Mesendoderm (in vitro differentiated cells): Measurements from ENCODE around the gene ALDH1L2.

ENCODE experiments used
- DNase-seq: peaks from one replicate; pipeline ENCODE4 v3.0.0; 2013
- H2AK5ac ChIP-seq: 2 replicates; pipeline ENCODE4 v1.6.1; 2013; ENCODE audit warnings: low read length, inconsistent platforms
- H2BK120ac ChIP-seq: 2 replicates; pipeline ENCODE4 v1.6.1; 2013; ENCODE audit warnings: low read depth, mild to moderate bottlenecking, low read length, moderate library complexity, mixed read lengths
- H2BK15ac ChIP-seq: replicated peaks from 2 replicates; pipeline ENCODE4 v1.6.1; 2013; ENCODE audit warnings: low read depth, mild to moderate bottlenecking, moderate library complexity
- H2BK5ac ChIP-seq: 2 replicates; pipeline ENCODE4 v1.6.1; 2013; ENCODE audit warnings: low read length, inconsistent platforms
- H3K18ac ChIP-seq: 2 replicates; pipeline ENCODE4 v1.6.1; 2013; ENCODE audit warnings: mild to moderate bottlenecking, low read length, mixed read lengths
- H3K23ac ChIP-seq: one replicate; pipeline ENCODE4 v1.6.1; 2013; ENCODE audit warnings: low read length
- H3K27ac ChIP-seq: 2 replicates; pipeline ENCODE4 v1.5.1; 2013; ENCODE audit warnings: low read depth, mild to moderate bottlenecking, inconsistent platforms, low read length, moderate library complexity
- H3K27me3 ChIP-seq: 2 replicates; pipeline ENCODE4 v1.6.1; 2013; ENCODE audit warnings: low read length, control low read depth, mild to moderate bottlenecking, inconsistent platforms; ENCODE audit not compliant: insufficient read depth, poor library complexity
- H3K36me3 ChIP-seq: 2 replicates; pipeline ENCODE4 v1.6.1; 2013; ENCODE audit warnings: low read length, inconsistent platforms; ENCODE audit not compliant: control insufficient read depth, insufficient read depth
- H3K4ac ChIP-seq: one replicate; pipeline ENCODE4 v1.6.1; 2013; ENCODE audit warnings: low read depth, mild to moderate bottlenecking, low read length, moderate library complexity
- H3K4me1 ChIP-seq: 2 replicates; pipeline ENCODE4 v1.6.1; 2013; ENCODE audit warnings: low read depth, low read length, inconsistent platforms; ENCODE audit not compliant: control insufficient read depth
- H3K4me2 ChIP-seq: 2 replicates; pipeline ENCODE4 v1.6.1; 2013; ENCODE audit warnings: low read length
- H3K4me3 ChIP-seq: 2 replicates; pipeline ENCODE4 v1.5.1; 2013; ENCODE audit warnings: mild to moderate bottlenecking, low read length
- H3K56ac ChIP-seq: one replicate; pipeline ENCODE4 v1.6.1; 2013; ENCODE audit warnings: low read length
- H3K79me1 ChIP-seq: 2 replicates; pipeline ENCODE4 v1.6.1; 2013; ENCODE audit warnings: low read length, inconsistent platforms
- H3K79me2 ChIP-seq: 2 replicates; pipeline ENCODE4 v1.6.1; 2013; ENCODE audit warnings: mild to moderate bottlenecking, low read length; ENCODE audit not compliant: control insufficient read depth, insufficient read depth
- H3K9ac ChIP-seq: 2 replicates; pipeline ENCODE4 v1.6.1; 2013; ENCODE audit warnings: low read length, inconsistent platforms
- H4K5ac ChIP-seq: one replicate; pipeline ENCODE4 v1.6.1; 2013; ENCODE audit warnings: low read length
- H4K8ac ChIP-seq: one replicate; pipeline ENCODE4 v1.6.1; 2013; ENCODE audit warnings: low read depth, mild to moderate bottlenecking, control low read depth, low read length, moderate library complexity
- WGBS: extraction: QIAGEN DNeasy Blood & Tissue Kit; methylation state at CpG from one replicate; pipeline ENCODE4 v1.1.7; 2013; ENCODE audit warnings: low lambda C conversion rate, missing lambda C conversion rate; ENCODE audit not compliant: insufficient coverage; ENCODE audit errors: extremely low coverage; 5-methylcytosine and 5-hydroxymethylcytosine counted together

Gene ALDH1L2

GRCh38 chr12:105091476-105092206 lies 7.4 kb upstream of the ALDH1L2 start:
- H2BK120ac ChIP-seq: no peak overlapping the region
- no peaks in the 10 kb centered on the region for H3K36me3 ChIP-seq
- no peak overlapping the region for H3K4me3 ChIP-seq
- no peak overlapping the region for H2BK5ac ChIP-seq
- H3K27ac ChIP-seq: no peak overlapping the region
- no peaks in the 10 kb centered on the region for H3K79me1 ChIP-seq
- no peak overlapping the region for H3K18ac ChIP-seq
- no peaks in the 10 kb centered on the region for H3K27me3 ChIP-seq
- H3K4ac ChIP-seq: no peak overlapping the region
- no CpG with 5 or more reads among the region's 4 CpGs for WGBS
- no peak overlapping the region for H4K8ac ChIP-seq
- H3K9ac ChIP-seq: no peak overlapping the region
- H3K23ac ChIP-seq: no peak overlapping the region
- no peak overlapping the region for H3K4me2 ChIP-seq
- no peaks in the 10 kb centered on the region for H3K79me2 ChIP-seq
- no peak overlapping the region for H3K56ac ChIP-seq
- no peak for DNase-seq
- H2AK5ac ChIP-seq: no peak overlapping the region
- no peak overlapping the region for H2BK15ac ChIP-seq
- H4K5ac ChIP-seq: no peak overlapping the region
- H3K4me1 ChIP-seq: peaks cover 5% of the 10 kb centered on the region

- Histone ChIP-seq H3K4me2 (no peak overlapping the region), H3K36me3 (no peaks in the 10 kb centered on the region), H3K18ac (no peak overlapping the region), H4K5ac (no peak overlapping the region), H3K27me3 (no peaks in the 10 kb centered on the region), H3K9ac (no peak overlapping the region), H3K23ac (no peak overlapping the region), H3K4me1 (peaks cover 5% of the 10 kb centered on the region), H3K4me3 (no peak overlapping the region), H4K8ac (no peak overlapping the region), H2AK5ac (no peak overlapping the region), H3K56ac (no peak overlapping the region), H2BK120ac (no peak overlapping the region), H3K4ac (no peak overlapping the region), H2BK15ac (no peak overlapping the region), H2BK5ac (no peak overlapping the region), H3K79me1 (no peaks in the 10 kb centered on the region), H3K27ac (no peak overlapping the region), H3K79me2 (no peaks in the 10 kb centered on the region)
- DNase-seq: no peak
- WGBS: no CpG with 5 or more reads among the region's 6 CpGs
Observed at GRCh38 chr12:105090361-105090760, 6.1 kb upstream of the ALDH1L2 start.

GRCh38 chr12:105089817-105090216 lies 5.6 kb upstream of the ALDH1L2 start:
- Histone ChIP-seq H3K4ac (no peak overlapping the region), H2BK120ac (no peak overlapping the region), H2BK15ac (no peak overlapping the region), H2BK5ac (no peak overlapping the region), H3K27ac (no peak overlapping the region), H3K79me1 (no peaks in the 10 kb centered on the region), H4K5ac (no peak overlapping the region), H3K27me3 (no peaks in the 10 kb centered on the region), H3K36me3 (no peaks in the 10 kb centered on the region), H3K4me2 (no peak overlapping the region), H3K23ac (no peak overlapping the region), H4K8ac (no peak overlapping the region), H3K4me3 (no peak overlapping the region), H3K18ac (no peak overlapping the region), H2AK5ac (no peak overlapping the region), H3K56ac (no peak overlapping the region), H3K9ac (no peak overlapping the region), H3K79me2 (no peaks in the 10 kb centered on the region), H3K4me1 (peaks cover 5% of the 10 kb centered on the region)
- DNase-seq: no peak
- no CpG with 5 or more reads among the region's 3 CpGs for WGBS

GRCh38 chr12:105085501-105085900 lies 1.2 kb upstream of the ALDH1L2 start:
- DNase-seq: no peak
- Histone ChIP-seq H3K79me1 (no peaks in the 10 kb centered on the region), H3K4me3 (no peak overlapping the region), H2BK15ac (no peak overlapping the region), H3K4ac (no peak overlapping the region), H3K79me2 (no peaks in the 10 kb centered on the region), H3K4me1 (no peaks in the 10 kb centered on the region), H3K23ac (no peak overlapping the region), H3K18ac (no peak overlapping the region), H3K27ac (no peak overlapping the region), H3K9ac (no peak overlapping the region), H4K8ac (no peak overlapping the region), H3K56ac (no peak overlapping the region), H4K5ac (no peak overlapping the region), H3K4me2 (no peak overlapping the region), H3K36me3 (no peaks in the 10 kb centered on the region), H2AK5ac (no peak overlapping the region), H3K27me3 (no peaks in the 10 kb centered on the region), H2BK120ac (no peak overlapping the region), H2BK5ac (no peak overlapping the region)
- WGBS: no CpG with 5 or more reads among the region's 6 CpGs

- peak overlapping the region; percentile 4 for H3K4me3 ChIP-seq
- no peaks in the 10 kb centered on the region for H3K27me3 ChIP-seq
- H3K56ac ChIP-seq: peak overlapping the region; percentile 8
- no peak overlapping the region for H2BK15ac ChIP-seq
- H3K79me1 ChIP-seq: no peaks in the 10 kb centered on the region
- H4K5ac ChIP-seq: no peak overlapping the region
- H3K23ac ChIP-seq: no peak overlapping the region
- peak overlapping the region; percentile 82 for H3K4me2 ChIP-seq
- no peak overlapping the region for H2AK5ac ChIP-seq
- H3K79me2 ChIP-seq: no peaks in the 10 kb centered on the region
- H3K27ac ChIP-seq: no peak overlapping the region
- no CpG with 5 or more reads among the region's 18 CpGs for WGBS
- H3K18ac ChIP-seq: peak overlapping the region; percentile 44
- no peak for DNase-seq
- H3K36me3 ChIP-seq: no peaks in the 10 kb centered on the region
- H3K4ac ChIP-seq: peak overlapping the region; percentile 70
- no peaks in the 10 kb centered on the region for H3K4me1 ChIP-seq
- H2BK5ac ChIP-seq: no peak overlapping the region
- peak overlapping the region; percentile 24 for H3K9ac ChIP-seq
- H4K8ac ChIP-seq: no peak overlapping the region
- H2BK120ac ChIP-seq: no peak overlapping the region
Observed at GRCh38 chr12:105083551-105084105, 630 bp downstream of the ALDH1L2 start.

GRCh38 chr12:105083031-105083430 lies 1.2 kb downstream of the ALDH1L2 start:
- no CpG with 5 or more reads among the region's 5 CpGs for WGBS
- Histone ChIP-seq H3K9ac (no peak overlapping the region), H3K4me2 (no peak overlapping the region), H3K23ac (no peak overlapping the region), H2BK120ac (no peak overlapping the region), H2AK5ac (no peak overlapping the region), H3K27ac (no peak overlapping the region), H2BK5ac (no peak overlapping the region), H3K4me3 (no peak overlapping the region), H2BK15ac (no peak overlapping the region), H3K56ac (no peak overlapping the region), H3K79me2 (no peaks in the 10 kb centered on the region), H3K4ac (no peak overlapping the region), H3K79me1 (no peaks in the 10 kb centered on the region), H4K5ac (no peak overlapping the region), H3K27me3 (no peaks in the 10 kb centered on the region), H4K8ac (peak overlapping the region; percentile 39), H3K36me3 (no peaks in the 10 kb centered on the region), H3K4me1 (no peaks in the 10 kb centered on the region), H3K18ac (no peak overlapping the region)
- no peak for DNase-seq
